ENCODE measurements around the gene CELA2B. TPM values are rescaled to one million over a fixed set of nuclear protein-coding genes. Genes with fewer than 3 reads are reported as not detected.

Gene CELA2B
- total RNA-seq, 1 donor from 2014 or later = not detected

DNA sequence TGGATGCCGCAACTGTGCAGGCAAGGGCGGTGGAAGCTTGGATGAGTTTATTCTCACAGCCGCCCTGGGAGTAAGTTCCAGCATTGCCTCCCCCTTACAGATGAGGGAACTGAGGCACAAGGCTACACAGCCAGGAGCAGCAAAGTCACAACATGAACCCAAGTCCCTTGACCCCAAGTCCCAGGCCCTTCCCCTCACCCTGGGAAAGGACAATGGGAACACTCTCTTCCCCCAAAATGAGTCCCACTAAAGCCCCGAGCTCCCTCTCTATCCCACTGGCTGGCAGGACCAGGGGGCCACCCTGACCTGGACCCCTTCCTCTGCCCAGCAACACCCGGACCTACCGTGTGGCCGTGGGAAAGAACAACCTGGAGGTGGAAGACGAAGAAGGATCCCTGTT lies 33.8 kb upstream of the CELA2B start:
- Histone ChIP-seq H3K4me3 (no peak overlapping the region), H3K4me1 (no peaks in the 10 kb centered on the region), H3K9me3 (replicated peaks) (no peaks in the 10 kb centered on the region), H3K36me3 (no peaks in the 10 kb centered on the region), H3K27ac (replicated peaks) (no peak overlapping the region), H3K27me3 (ENCODE audit: low read depth) (peaks cover 21% of the 10 kb centered on the region)
- TF ChIP-seq, protein P1, sequence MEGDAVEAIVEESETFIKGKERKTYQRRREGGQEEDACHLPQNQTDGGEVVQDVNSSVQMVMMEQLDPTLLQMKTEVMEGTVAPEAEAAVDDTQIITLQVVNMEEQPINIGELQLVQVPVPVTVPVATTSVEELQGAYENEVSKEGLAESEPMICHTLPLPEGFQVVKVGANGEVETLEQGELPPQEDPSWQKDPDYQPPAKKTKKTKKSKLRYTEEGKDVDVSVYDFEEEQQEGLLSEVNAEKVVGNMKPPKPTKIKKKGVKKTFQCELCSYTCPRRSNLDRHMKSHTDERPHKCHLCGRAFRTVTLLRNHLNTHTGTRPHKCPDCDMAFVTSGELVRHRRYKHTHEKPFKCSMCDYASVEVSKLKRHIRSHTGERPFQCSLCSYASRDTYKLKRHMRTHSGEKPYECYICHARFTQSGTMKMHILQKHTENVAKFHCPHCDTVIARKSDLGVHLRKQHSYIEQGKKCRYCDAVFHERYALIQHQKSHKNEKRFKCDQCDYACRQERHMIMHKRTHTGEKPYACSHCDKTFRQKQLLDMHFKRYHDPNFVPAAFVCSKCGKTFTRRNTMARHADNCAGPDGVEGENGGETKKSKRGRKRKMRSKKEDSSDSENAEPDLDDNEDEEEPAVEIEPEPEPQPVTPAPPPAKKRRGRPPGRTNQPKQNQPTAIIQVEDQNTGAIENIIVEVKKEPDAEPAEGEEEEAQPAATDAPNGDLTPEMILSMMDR (IDR thresholded peaks at IDR 0.05; ENCODE audit: borderline replicate concordance) = no peak
- intact Hi-C loops (cut with micrococcal nuclease) = no loop called here
- no peak for DNase-seq

DNA sequence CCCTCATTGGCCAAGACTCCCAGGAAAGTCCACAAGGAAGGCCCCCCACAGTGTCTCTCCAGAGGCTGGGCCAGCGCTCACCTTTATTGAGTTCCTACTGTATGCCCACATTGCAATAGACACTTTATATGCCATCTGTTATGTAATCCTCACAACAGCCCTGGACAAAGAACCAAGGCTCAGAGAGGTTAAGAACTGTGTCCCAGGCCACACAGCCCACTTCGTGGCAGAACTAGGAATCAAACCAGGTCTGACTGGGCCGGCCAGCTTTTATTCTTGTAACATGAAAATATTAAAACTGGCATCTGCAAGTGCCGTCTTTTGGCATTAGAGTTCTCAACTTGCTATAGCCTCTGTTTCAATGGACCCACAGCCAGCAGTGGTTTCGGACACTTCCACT lies 33.1 kb upstream of the CELA2B start:
- H3K36me3 ChIP-seq = no peaks in the 10 kb centered on the region
- H3K9me3 ChIP-seq (replicated peaks) = no peaks in the 10 kb centered on the region
- H3K4me3 ChIP-seq = no peak overlapping the region
- DNase-seq = no peak
- TF ChIP-seq, protein P1 (IDR thresholded peaks at IDR 0.05; ENCODE audit: borderline replicate concordance) = no peak
- H3K27me3 ChIP-seq (ENCODE audit: low read depth) = peaks cover 28% of the 10 kb centered on the region
- H3K27ac ChIP-seq (replicated peaks) = no peak overlapping the region
- H3K4me1 ChIP-seq = no peaks in the 10 kb centered on the region
- intact Hi-C loops (cut with micrococcal nuclease) = no loop called here

DNA sequence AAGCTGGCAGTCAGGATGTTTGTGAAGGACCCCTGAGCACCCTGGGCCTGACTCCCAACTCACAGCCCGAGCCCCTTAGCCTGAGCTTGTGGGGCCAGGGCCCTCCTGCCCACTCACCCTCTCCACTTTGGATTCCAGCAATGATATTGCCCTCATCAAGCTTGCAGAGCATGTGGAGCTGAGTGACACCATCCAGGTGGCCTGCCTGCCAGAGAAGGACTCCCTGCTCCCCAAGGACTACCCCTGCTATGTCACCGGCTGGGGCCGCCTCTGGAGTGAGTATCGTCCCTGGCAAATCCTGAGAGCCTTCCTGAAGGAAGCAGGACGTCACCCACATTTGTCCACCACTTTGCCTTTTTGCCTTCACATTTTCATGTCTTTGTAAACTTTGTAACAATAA lies 32.6 kb upstream of the CELA2B start:
- H3K27me3 ChIP-seq (ENCODE audit: low read depth) = peaks cover 31% of the 10 kb centered on the region
- H3K36me3 ChIP-seq = no peaks in the 10 kb centered on the region
- no peak overlapping the region for H3K27ac ChIP-seq (replicated peaks)
- TF ChIP-seq, protein P1 (IDR thresholded peaks at IDR 0.05; ENCODE audit: borderline replicate concordance) = no peak
- no peaks in the 10 kb centered on the region for H3K9me3 ChIP-seq (replicated peaks)
- H3K4me1 ChIP-seq = no peaks in the 10 kb centered on the region
- intact Hi-C loops (cut with micrococcal nuclease) = no loop called here
- no peak overlapping the region for H3K4me3 ChIP-seq
- no peak for DNase-seq

DNA sequence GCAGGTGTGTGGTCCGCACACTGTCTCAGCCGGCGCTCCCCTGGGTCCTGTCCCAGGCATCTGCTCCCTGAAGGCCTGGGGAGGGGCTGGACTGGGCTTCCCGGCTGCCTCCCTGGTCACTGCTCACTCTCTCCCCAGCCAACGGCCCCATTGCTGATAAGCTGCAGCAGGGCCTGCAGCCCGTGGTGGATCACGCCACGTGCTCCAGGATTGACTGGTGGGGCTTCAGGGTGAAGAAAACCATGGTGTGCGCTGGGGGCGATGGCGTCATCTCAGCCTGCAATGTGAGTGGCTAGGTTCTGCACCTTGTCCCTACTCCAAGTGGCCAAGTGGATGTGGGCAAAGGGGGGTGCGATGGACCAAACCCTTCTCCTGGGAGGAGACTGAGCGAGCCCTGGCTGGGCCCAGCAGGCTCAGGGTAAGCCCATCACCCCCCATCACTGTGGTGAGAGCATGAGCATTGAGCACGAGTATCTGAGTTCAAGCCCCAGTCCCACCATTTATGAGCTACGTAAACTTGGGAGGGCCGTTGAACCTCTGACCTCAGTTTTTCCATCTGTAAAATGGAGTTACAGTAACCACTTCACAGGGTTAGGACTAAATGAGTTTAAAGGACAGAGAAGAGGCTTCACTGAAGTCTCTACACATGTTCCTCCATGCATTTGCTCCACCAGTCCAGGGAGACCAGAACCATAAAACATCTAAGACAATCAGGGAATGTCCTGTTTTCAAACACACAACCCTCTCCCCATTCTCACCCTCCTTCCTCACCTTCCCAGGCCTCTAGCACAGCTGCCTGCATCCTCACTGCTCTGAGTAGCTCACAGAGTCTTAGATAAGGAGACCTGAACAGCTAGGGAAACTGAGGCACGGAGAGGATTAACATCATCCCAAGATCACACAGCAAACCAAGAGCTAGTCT lies 31.2 kb upstream of the CELA2B start:
- Histone ChIP-seq H3K9me3 (replicated peaks) (no peaks in the 10 kb centered on the region), H3K27me3 (ENCODE audit: low read depth) (peaks cover 31% of the 10 kb centered on the region), H3K4me1 (no peaks in the 10 kb centered on the region), H3K4me3 (no peak overlapping the region), H3K36me3 (no peaks in the 10 kb centered on the region), H3K27ac (replicated peaks) (no peak overlapping the region)
- TF ChIP-seq, protein P1 (IDR thresholded peaks at IDR 0.05; ENCODE audit: borderline replicate concordance) = no peak
- intact Hi-C loops (cut with micrococcal nuclease) = no loop called here
- DNase-seq = no peak

DNA sequence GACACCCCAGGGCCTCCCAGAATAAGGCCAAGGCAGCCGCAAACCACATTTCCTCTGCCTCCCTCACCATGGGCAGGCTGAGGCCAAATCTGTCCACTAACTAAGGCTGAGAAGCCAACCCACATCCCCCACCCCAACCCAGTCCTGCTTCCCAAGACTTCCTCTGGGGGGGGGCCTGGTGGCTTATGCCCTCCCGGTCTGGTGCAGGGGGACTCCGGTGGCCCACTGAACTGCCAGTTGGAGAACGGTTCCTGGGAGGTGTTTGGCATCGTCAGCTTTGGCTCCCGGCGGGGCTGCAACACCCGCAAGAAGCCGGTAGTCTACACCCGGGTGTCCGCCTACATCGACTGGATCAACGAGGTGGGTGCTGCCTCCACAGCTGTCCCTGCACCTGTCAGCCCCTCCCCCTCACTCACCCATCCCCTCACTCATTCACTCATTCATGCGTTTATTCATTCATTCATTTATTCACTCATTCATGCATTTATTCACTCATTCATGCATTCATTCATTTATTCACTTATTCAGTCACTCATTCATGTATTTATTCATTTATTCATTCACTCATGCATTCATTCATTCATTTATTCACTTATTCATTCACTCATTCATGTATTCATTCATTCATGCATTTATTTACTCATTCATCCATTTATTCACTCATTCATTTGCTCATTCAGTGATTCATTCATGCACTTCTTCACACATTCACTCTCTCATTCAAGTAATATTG lies 30.3 kb upstream of the CELA2B start:
- Histone ChIP-seq H3K36me3 (no peaks in the 10 kb centered on the region), H3K27ac (replicated peaks) (no peak overlapping the region), H3K27me3 (ENCODE audit: low read depth) (peaks cover 31% of the 10 kb centered on the region), H3K4me3 (no peak overlapping the region), H3K4me1 (no peaks in the 10 kb centered on the region), H3K9me3 (replicated peaks) (no peaks in the 10 kb centered on the region)
- no peak for DNase-seq
- TF ChIP-seq, protein P1 (IDR thresholded peaks at IDR 0.05; ENCODE audit: borderline replicate concordance) = no peak
- intact Hi-C loops (cut with micrococcal nuclease) = no loop called here
